Prostate gland (tissue), 2 donors: Measurements from ENCODE around the gene BET1. TPM values are rescaled to one million over a fixed set of nuclear protein-coding genes. Genes with fewer than 3 reads are reported as not detected.

ENCODE experiments used
- DNase-seq: peaks from one replicate; pipeline ENCODE4 v3.0.0-alpha.2; 2019; ENCODE audit warnings: low spot score
- H3K27ac ChIP-seq, 2 donors: fragments of 200-600 bp; sonication (generic); 2 replicates each; pipeline ENCODE4 v1.5.1; 2017 to 2019
- H3K27me3 ChIP-seq: fragments of 200-600 bp; sonication (generic); replicated peaks from 2 replicates; pipeline ENCODE4 v1.5.1; 2019; ENCODE audit not compliant: insufficient read depth
- H3K36me3 ChIP-seq, 2 donors: fragments of 200-600 bp; sonication (generic); 1 replicate in 1 of 2; 2 replicates in 1 of 2; pipeline versions ENCODE4 v1.5.1 to v1.8.1; 2017 to 2019
- H3K4me1 ChIP-seq: fragments of 200-600 bp; sonication (generic); replicated peaks from 2 replicates; pipeline ENCODE4 v1.5.1; 2019
- H3K4me3 ChIP-seq, 2 donors: fragments of 200-600 bp; sonication (generic); 2 replicates each; pipeline ENCODE4 v1.5.1; 2017 to 2019
- H3K9me3 ChIP-seq: fragments of 200-600 bp; sonication (generic); 2 replicates; pipeline ENCODE4 v1.5.1; 2017
- CTCF ChIP-seq, 4 experiments: fragments of 200-600 bp in 2 of 4; fragments of 450-650 bp in 2 of 4; sonication (generic) in 2 of 4; IDR thresholded peaks; 1 replicate in 3 of 4; 2 replicates in 1 of 4; pipeline ENCODE4 v1.5.1; 2016 to 2019; ENCODE audit warnings: antibody characterized with exemption in 4 of 4, mild to moderate bottlenecking in 2 of 4, moderate library complexity in 2 of 4
- POLR2A ChIP-seq: fragments of 450-650 bp; IDR thresholded peaks from one replicate; pipeline ENCODE4 v1.6.1; 2016; ENCODE audit warnings: antibody characterized with exemption, mild to moderate bottlenecking
- POLR2AphosphoS5 ChIP-seq: sonication (generic); formaldehyde crosslinking; IDR thresholded peaks from one replicate; pipeline ENCODE4 v1.6.1; 2017; ENCODE audit warnings: antibody characterized with exemption
- WGBS: methylation state at CpG from one replicate; pipeline ENCODE4 v1.1.5; 2018; 5-methylcytosine and 5-hydroxymethylcytosine counted together
- intact Hi-C: fragments of 100-400 bp; cut with DNase I; formaldehyde crosslinking; loops from one replicate; pipeline ENCODE4 v1.14.2; 2022
- total RNA-seq, 2 donors: library from RNA; depleted of rRNA; stranded (reverse); fragments of >200 nt; gene quantifications; one replicate each; pipeline ENCODE4 v1.1.0, GENCODE V29; 2016

The BET1 gene
- total RNA-seq, 2 donors from 2014 or later: 18.0 to 25.1 TPM

GRCh38 chr7:93992421-93993110 is 11.6 kb downstream of the BET1 start:
- TF ChIP-seq POLR2AphosphoS5 (no peak), POLR2A (no peak), CTCF (IDR thresholded peaks at IDR 0.05) (no peak)
- Histone ChIP-seq H3K9me3 (no peaks in the 10 kb centered on the region), H3K36me3 (no peaks in the 10 kb centered on the region), H3K27me3 (no peaks in the 10 kb centered on the region), H3K4me1 (no peaks in the 10 kb centered on the region), H3K27ac (no peak overlapping the region), H3K4me3 (no peak overlapping the region)
- 85% methylated on average over 6 of the region's 6 CpGs for WGBS
- DNase-seq: no peak
- intact Hi-C loops: no loop called here

GRCh38 chr7:93987297-93987696 is 16.9 kb downstream of the BET1 start:
- intact Hi-C loops: no loop called here
- no peaks in the 10 kb centered on the region for H3K4me1 ChIP-seq
- TF ChIP-seq POLR2AphosphoS5 (no peak), POLR2A (no peak), CTCF (IDR thresholded peaks at IDR 0.05) (no peak)
- DNase-seq: no peak
- 87% methylated on average over 3 of the region's 3 CpGs for WGBS
- H3K9me3 ChIP-seq: no peaks in the 10 kb centered on the region
- no peak overlapping the region for H3K27ac ChIP-seq
- no peaks in the 10 kb centered on the region for H3K36me3 ChIP-seq
- no peak overlapping the region for H3K4me3 ChIP-seq
- no peaks in the 10 kb centered on the region for H3K27me3 ChIP-seq

- no peak for DNase-seq
- intact Hi-C loops: no loop called here
- Histone ChIP-seq H3K4me3 (no peak overlapping the region), H3K27me3 (no peaks in the 10 kb centered on the region), H3K36me3 (no peaks in the 10 kb centered on the region), H3K4me1 (no peaks in the 10 kb centered on the region), H3K9me3 (no peaks in the 10 kb centered on the region), H3K27ac (no peak overlapping the region)
- TF ChIP-seq CTCF (IDR thresholded peaks at IDR 0.05): no peak
- no peak for TF ChIP-seq POLR2A
- TF ChIP-seq POLR2AphosphoS5: no peak
- WGBS: 24% methylated on average over 1 of the region's 1 CpG
Observed at GRCh38 chr7:93985101-93985500, 19.1 kb downstream of the BET1 start.

- Histone ChIP-seq H3K36me3 (no peaks in the 10 kb centered on the region), H3K27me3 (no peaks in the 10 kb centered on the region), H3K4me1 (no peaks in the 10 kb centered on the region), H3K4me3 (no peak overlapping the region), H3K27ac (no peak overlapping the region), H3K9me3 (no peaks in the 10 kb centered on the region)
- TF ChIP-seq CTCF (IDR thresholded peaks at IDR 0.05): no peak
- no peak for TF ChIP-seq POLR2A
- TF ChIP-seq POLR2AphosphoS5: no peak
- DNase-seq: no peak
- intact Hi-C loops: no loop called here
Observed at GRCh38 chr7:93984024-93984423, 20.1 kb downstream of the BET1 start.

- no peaks in the 10 kb centered on the region for H3K4me1 ChIP-seq
- no peak overlapping the region for H3K27ac ChIP-seq
- intact Hi-C loops: no loop called here
- H3K36me3 ChIP-seq: no peaks in the 10 kb centered on the region
- TF ChIP-seq POLR2A (no peak), POLR2AphosphoS5 (no peak), CTCF (IDR thresholded peaks at IDR 0.05) (no peak)
- 30% methylated on average over 2 of the region's 2 CpGs for WGBS
- no peaks in the 10 kb centered on the region for H3K27me3 ChIP-seq
- H3K4me3 ChIP-seq: no peak overlapping the region
- H3K9me3 ChIP-seq: no peaks in the 10 kb centered on the region
- DNase-seq: no peak
Observed at GRCh38 chr7:93981480-93981874, 22.7 kb downstream of the BET1 start.
